H9 (cell line): ENCODE measurements around the gene SEMA4C. TPM values are rescaled to one million over a fixed set of nuclear protein-coding genes. Genes with fewer than 3 reads are reported as not detected.

Experiments
- DNase-seq: peaks from one replicate; pipeline ENCODE4 v3.0.0-alpha.2; 2017
- H2AFZ ChIP-seq: one replicate; pipeline ENCODE4 v1.6.1; 2013; ENCODE audit warnings: mild to moderate bottlenecking, low read length, control low read depth, moderate library complexity
- H2AK5ac ChIP-seq: 2 replicates; pipeline ENCODE4 v1.6.1; 2013; ENCODE audit warnings: low read length, control low read depth, mixed read lengths; ENCODE audit not compliant: insufficient read length
- H2BK120ac ChIP-seq: one replicate; pipeline ENCODE4 v1.6.1; 2013; ENCODE audit warnings: low read depth, mild to moderate bottlenecking, low read length, control low read depth, inconsistent platforms; ENCODE audit not compliant: poor library complexity, severe bottlenecking
- H2BK12ac ChIP-seq: 2 replicates; pipeline ENCODE4 v1.6.1; 2013; ENCODE audit warnings: low read length, control low read depth, mixed read lengths, low read depth; ENCODE audit not compliant: insufficient read length
- H2BK15ac ChIP-seq: 2 replicates; pipeline ENCODE4 v1.6.1; 2013; ENCODE audit warnings: low read depth, low read length, control low read depth
- H2BK20ac ChIP-seq: one replicate; pipeline ENCODE4 v1.6.1; 2013; ENCODE audit warnings: low read depth, mild to moderate bottlenecking, low read length, control low read depth, inconsistent platforms; ENCODE audit not compliant: poor library complexity, severe bottlenecking
- H2BK5ac ChIP-seq: 2 replicates; pipeline ENCODE4 v1.6.1; 2013; ENCODE audit warnings: low read length, control low read depth, mixed read lengths; ENCODE audit not compliant: insufficient read length
- H3K14ac ChIP-seq: 2 replicates; pipeline ENCODE4 v1.6.1; 2013; ENCODE audit warnings: low read length, control low read depth; ENCODE audit not compliant: insufficient read depth
- H3K18ac ChIP-seq: 2 replicates; pipeline ENCODE4 v1.6.1; 2013; ENCODE audit warnings: low read depth, mild to moderate bottlenecking, mixed read lengths, low read length, control low read depth; ENCODE audit not compliant: insufficient read length
- H3K23ac ChIP-seq: 2 replicates; pipeline ENCODE4 v1.6.1; 2013; ENCODE audit warnings: low read length, control low read depth, mixed read lengths, low read depth; ENCODE audit not compliant: insufficient read length
- H3K23me2 ChIP-seq: 2 replicates; pipeline ENCODE4 v1.6.1; 2013; ENCODE audit warnings: low read depth, mild to moderate bottlenecking, mixed read lengths, low read length, control low read depth; ENCODE audit not compliant: insufficient read length, poor library complexity, severe bottlenecking
- H3K27ac ChIP-seq: 2 replicates; pipeline ENCODE4 v1.5.1; 2013; ENCODE audit warnings: low read length, control low read depth, mixed read lengths, low read depth; ENCODE audit not compliant: insufficient read length
- H3K27me3 ChIP-seq: 2 replicates; pipeline ENCODE4 v1.6.1; 2013; ENCODE audit warnings: low read length, control low read depth, inconsistent platforms; ENCODE audit not compliant: insufficient read depth
- H3K4ac ChIP-seq: 2 replicates; pipeline ENCODE4 v1.6.1; 2013; ENCODE audit warnings: low read depth, mild to moderate bottlenecking, control low read depth, inconsistent platforms, low read length, moderate library complexity
- H3K4me1 ChIP-seq: 2 replicates; pipeline ENCODE4 v1.6.1; 2013; ENCODE audit warnings: low read length, control low read depth, inconsistent platforms; ENCODE audit not compliant: insufficient read depth
- H3K4me2 ChIP-seq: 2 replicates; pipeline ENCODE4 v1.6.1; 2013; ENCODE audit warnings: low read length, control low read depth, mixed read lengths; ENCODE audit not compliant: insufficient read length, insufficient read depth
- H3K56ac ChIP-seq: 2 replicates; pipeline ENCODE4 v1.6.1; 2013; ENCODE audit warnings: low read depth, mild to moderate bottlenecking, mixed read lengths, low read length, control low read depth; ENCODE audit not compliant: insufficient read length
- H3K79me1 ChIP-seq: 2 replicates; pipeline ENCODE4 v1.6.1; 2013; ENCODE audit warnings: low read depth, mild to moderate bottlenecking, moderate library complexity, low read length, control low read depth, inconsistent platforms; ENCODE audit not compliant: insufficient read depth, poor library complexity, severe bottlenecking
- H3K79me2 ChIP-seq: 2 replicates; pipeline ENCODE4 v1.6.1; 2013; ENCODE audit warnings: low read length, control low read depth, inconsistent platforms; ENCODE audit not compliant: insufficient read depth
- H3K9ac ChIP-seq: 2 replicates; pipeline ENCODE4 v1.6.1; 2013; ENCODE audit warnings: low read length, control low read depth, mixed read lengths; ENCODE audit not compliant: insufficient read length; ENCODE audit errors: extremely low read depth
- H3K9me3 ChIP-seq: one replicate; pipeline ENCODE4 v1.6.1; 2013; ENCODE audit warnings: low read depth, low read length, inconsistent platforms; ENCODE audit not compliant: control insufficient read depth
- H3T11ph ChIP-seq: one replicate; pipeline ENCODE4 v1.6.1; 2013; ENCODE audit warnings: mild to moderate bottlenecking, low read length, control low read depth, inconsistent platforms
- H4K20me1 ChIP-seq: one replicate; pipeline ENCODE4 v1.6.1; 2013; ENCODE audit not compliant: control insufficient read depth, insufficient read length, insufficient read depth
- H4K5ac ChIP-seq: 2 replicates; pipeline ENCODE4 v1.6.1; 2013; ENCODE audit warnings: low read depth, mild to moderate bottlenecking, mixed read lengths, low read length, control low read depth; ENCODE audit not compliant: insufficient read length
- H4K8ac ChIP-seq: replicated peaks from 2 replicates; pipeline ENCODE4 v1.6.1; 2013; ENCODE audit warnings: low read length, control low read depth, mixed read lengths, low read depth; ENCODE audit not compliant: insufficient read length
- H4K91ac ChIP-seq: 2 replicates; pipeline ENCODE4 v1.6.1; 2013; ENCODE audit warnings: low read depth, mild to moderate bottlenecking, moderate library complexity, mixed read lengths, low read length, control low read depth; ENCODE audit not compliant: insufficient read length
- H3K27ac Mint-ChIP-seq, 3 experiments: 2 replicates in 2 of 3; 3 replicates in 1 of 3; pipeline ENCODE4 v1.8.0; 2020 to 2021; ENCODE audit warnings: mixed read lengths in 3 of 3, mild to moderate bottlenecking in 1 of 3, moderate library complexity in 1 of 3
- H3K27me3 Mint-ChIP-seq: 2 replicates; pipeline ENCODE4 v1.8.0; 2021; ENCODE audit warnings: low read depth, mild to moderate bottlenecking, moderate library complexity, mixed read lengths
- H3K36me3 Mint-ChIP-seq, 3 experiments: 2 replicates in 2 of 3; 3 replicates in 1 of 3; pipeline ENCODE4 v1.8.0; 2020 to 2021; ENCODE audit warnings: low read depth in 3 of 3, mixed read lengths in 3 of 3; ENCODE audit not compliant: insufficient read depth in 1 of 3
- H3K4me1 Mint-ChIP-seq, 2 experiments: 2 replicates each; pipeline ENCODE4 v1.8.0; 2020; ENCODE audit warnings: mixed read lengths in 2 of 2
- H3K4me3 Mint-ChIP-seq, 2 experiments: 2 replicates in 1 of 2; 3 replicates in 1 of 2; pipeline ENCODE4 v1.8.0; 2020 to 2021; ENCODE audit warnings: mild to moderate bottlenecking in 2 of 2, mixed read lengths in 2 of 2, moderate library complexity in 1 of 2
- H3K9me3 Mint-ChIP-seq, 2 experiments: 2 replicates in 1 of 2; 3 replicates in 1 of 2; pipeline ENCODE4 v1.8.0; 2020; ENCODE audit warnings: mild to moderate bottlenecking in 2 of 2, mixed read lengths in 2 of 2, moderate library complexity in 1 of 2
- CTCF ChIP-seq: fragments of 200-600 bp; sonication (generic); conservative IDR thresholded peaks from 3 replicates; pipeline ENCODE4 v1.8.0; 2021; ENCODE audit warnings: antibody characterized with exemption, mild to moderate bottlenecking
- WGBS: extraction: QIAGEN DNeasy Blood & Tissue Kit; methylation state at CpG from one replicate; pipeline ENCODE4 v1.1.7; 2013; ENCODE audit warnings: missing lambda C conversion rate, low lambda C conversion rate, mixed read lengths; ENCODE audit not compliant: insufficient read length; ENCODE audit errors: extremely low coverage; 5-methylcytosine and 5-hydroxymethylcytosine counted together
- total RNA-seq: library from RNA; stranded (reverse); gene quantifications from 2 replicates; pipeline ENCODE4 v1.2.1, GENCODE V29; 2021

The SEMA4C gene
- total RNA-seq, 1 experiment from 2014 or later = 81.6 TPM

- no peak overlapping the region for H3K27ac ChIP-seq
- peaks cover 10% of the 10 kb centered on the region for H3K79me1 ChIP-seq
These were observed 3.7 kb downstream of the SEMA4C start for GRCh38 chr2:96866149-96866548.

More at GRCh38 chr2:96866149-96866548, 3.7 kb downstream of the SEMA4C start:
- Mint-ChIP-seq H3K36me3 (peaks cover 24 to 56% (median 56%) of the 10 kb centered on the region in 3 experiments; a peak in 6 of 7 replicates), H3K4me3 (no peak overlapping the region), H3K27me3 (no peaks in the 10 kb centered on the region; the same call in 1 of the 2 replicates), H3K9me3 (no peaks in the 10 kb centered on the region), H3K27ac (no peak overlapping the region), H3K4me1 (peaks cover 14 to 15% of the 10 kb centered on the region in 2 experiments)
- no peak overlapping the region for H2BK5ac ChIP-seq
- no peak overlapping the region for H2AFZ ChIP-seq
- WGBS = no CpG with 5 or more reads among the region's 14 CpGs
- DNase-seq = no peak
- no peak overlapping the region for H4K5ac ChIP-seq
- H4K8ac ChIP-seq = no peak overlapping the region
- H2BK120ac ChIP-seq = no peak overlapping the region
- H2BK20ac ChIP-seq = no peak overlapping the region
- no peak overlapping the region for H3K4me2 ChIP-seq
- no peak overlapping the region for H3K9ac ChIP-seq
- H3K23ac ChIP-seq = no peak overlapping the region
- H3K56ac ChIP-seq = no peak overlapping the region
- H4K91ac ChIP-seq = no peak overlapping the region
- H3K18ac ChIP-seq = no peak overlapping the region
- H2BK15ac ChIP-seq = no peak overlapping the region
- no peaks in the 10 kb centered on the region for H4K20me1 ChIP-seq
- H3K79me2 ChIP-seq = peaks cover 10% of the 10 kb centered on the region; the same call in 1 of the 2 replicates
- no peak overlapping the region for H3T11ph ChIP-seq
- TF ChIP-seq CTCF = no peak
- H3K9me3 ChIP-seq = no peaks in the 10 kb centered on the region
- H3K4me1 ChIP-seq = 0 out of 2 replicates have a peak, but pooled peaks cover 3% of the 10 kb centered on the region
- peaks cover 16% of the 10 kb centered on the region for H3K23me2 ChIP-seq
- no peak overlapping the region for H2BK12ac ChIP-seq
- no peaks in the 10 kb centered on the region for H3K27me3 ChIP-seq
- H3K4ac ChIP-seq = no peak overlapping the region
- no peak overlapping the region for H2AK5ac ChIP-seq
- no peak overlapping the region for H3K14ac ChIP-seq
